RWPE1 (cell line): ENCODE results near the gene TAS2R20.

Experiments used
- CTCF ChIA-PET: fragments of 350-600 bp; sonication (Branson Sonifier 250); formaldehyde crosslinking; extraction: SDS; loops from one replicate; lab custom pipeline; 2021; lab: Yijun Ruan, JAX
- POLR2A ChIA-PET: fragments of 400-600 bp; formaldehyde crosslinking; extraction: SDS; loops from one replicate; lab custom pipeline; 2020; ENCODE audit warnings: antibody characterized with exemption; ENCODE audit not compliant: low non-redundant PET; lab: Yijun Ruan, JAX
- DNase-seq: peaks from one replicate; pipeline ENCODE4 v3.0.0; 2012; ENCODE audit warnings: low spot score
- H3K27ac ChIP-seq: fragments of 450-650 bp; 2 replicates; pipeline ENCODE4 v1.5.1; 2017
- CTCF ChIP-seq: fragments of 450-650 bp; conservative IDR thresholded peaks from 2 replicates; pipeline ENCODE4 v1.5.1; 2017; ENCODE audit warnings: low read depth, mild to moderate bottlenecking

Gene TAS2R20

GRCh38 chr12:11023387-11023786 is 25.3 kb upstream of the TAS2R20 start:
- CTCF ChIA-PET = no interaction called here
- POLR2A ChIA-PET = no interaction called here

DNA sequence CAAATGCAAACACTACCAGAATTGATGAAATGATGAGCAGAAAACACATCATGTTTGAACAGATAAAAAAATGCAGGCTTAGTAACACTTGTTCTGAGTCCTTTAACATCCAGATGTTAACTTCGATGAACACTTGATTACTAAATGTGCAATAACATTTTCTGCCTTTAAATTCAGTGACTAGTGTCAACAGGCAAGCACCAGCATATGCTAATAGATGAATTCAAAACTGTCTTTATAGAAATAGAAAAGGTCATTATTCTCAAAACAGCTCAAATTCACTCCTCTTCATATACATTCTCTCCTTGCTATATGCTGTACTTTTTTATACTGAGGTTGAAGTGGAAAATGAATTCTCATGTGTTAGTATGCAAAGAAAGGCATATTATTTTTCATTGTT is 24.4 kb upstream of the TAS2R20 start, which contains the start of gene TAS2R19:
Gene TAS2R19, minus strand, starts transcription at position 101 of the 400 bp plus-strand sequence. Its CDS starts 49 bp downstream, at position 52.
- POLR2A ChIA-PET = no interaction called here
- no peak for TF ChIP-seq CTCF
- no peak within 1 kb of the TSS for H3K27ac ChIP-seq
- DNase-seq = no peak
- CTCF ChIA-PET = no interaction called here

More at GRCh38 chr12:11023387-11023786, 25.3 kb upstream of the TAS2R20 start:
- H3K27ac ChIP-seq = no peak overlapping the region
- DNase-seq = no peak
- no peak for TF ChIP-seq CTCF

DNA sequence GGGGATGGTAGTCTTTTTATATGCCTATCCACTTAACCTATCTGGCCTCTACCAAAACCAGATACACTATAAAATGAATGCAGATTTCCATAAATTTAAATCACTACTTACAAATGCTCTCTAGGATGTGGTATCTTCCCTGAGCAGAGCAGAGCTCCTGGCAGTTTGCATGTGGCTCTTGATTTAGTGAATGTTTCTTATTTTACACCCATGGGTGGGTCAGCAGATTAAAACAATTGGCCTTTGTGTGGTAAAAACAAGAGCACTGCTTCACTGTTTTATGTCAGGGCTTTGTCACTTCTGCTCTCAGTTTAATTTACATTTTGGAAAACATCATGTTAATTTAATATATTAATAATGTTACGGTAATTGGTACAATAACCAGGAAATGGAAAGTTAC is 18.8 kb upstream of the TAS2R20 start:
- no peak for TF ChIP-seq CTCF
- ChIA-PET CTCF (no interaction called here), POLR2A (no interaction called here)
- H3K27ac ChIP-seq = no peak overlapping the region
- no peak for DNase-seq

GRCh38 chr12:11015775-11016430 is 17.8 kb upstream of the TAS2R20 start:
- TF ChIP-seq CTCF = no peak
- POLR2A ChIA-PET = no interaction called here
- no peak overlapping the region for H3K27ac ChIP-seq
- CTCF ChIA-PET = interaction anchor here (0.6 kb wide), 1 partner anchor 130 kb away, joined by 3 read pairs; no protein-coding TSS in a partner anchor
- no peak for DNase-seq

DNA sequence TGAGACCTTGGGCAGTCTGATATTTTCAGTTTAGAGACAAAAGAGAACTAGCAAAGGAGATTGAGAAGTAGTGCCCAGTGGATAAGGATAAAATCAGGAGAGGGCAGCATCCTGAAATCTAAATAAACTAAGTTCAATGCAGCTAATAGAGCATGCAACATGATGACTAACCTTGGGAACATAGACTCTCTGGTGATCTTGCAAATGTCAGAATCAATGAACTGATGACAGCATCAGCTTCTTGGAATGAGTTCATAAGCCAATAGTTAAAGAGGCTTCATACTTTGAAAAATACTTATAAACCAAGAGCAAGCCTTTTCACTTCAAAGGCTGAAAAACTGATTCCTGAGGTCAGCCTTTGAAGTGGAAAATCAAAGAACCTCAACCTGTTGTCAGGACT is 16.1 kb upstream of the TAS2R20 start:
- no peak overlapping the region for H3K27ac ChIP-seq
- TF ChIP-seq CTCF = no peak
- ChIA-PET CTCF (no interaction called here), POLR2A (no interaction called here)
- no peak for DNase-seq

DNA sequence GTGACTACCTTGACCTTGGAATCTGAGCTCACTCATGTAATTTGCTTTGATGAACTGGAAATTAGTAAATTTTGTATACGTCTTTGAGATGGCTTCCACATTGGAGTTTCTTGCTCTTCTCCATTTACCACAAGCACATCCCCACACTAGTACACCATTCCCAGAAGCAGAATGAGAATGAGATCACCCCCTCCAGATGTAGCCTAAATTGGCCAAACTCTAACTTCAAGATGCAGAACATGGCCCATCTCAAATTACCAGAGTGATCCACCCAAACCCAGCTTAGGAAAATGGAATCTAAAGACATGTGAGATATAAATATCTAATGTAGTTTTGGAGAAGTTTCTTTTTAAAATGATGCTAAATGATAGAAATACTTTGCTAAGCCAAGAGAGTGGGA is 9.5 kb upstream of the TAS2R20 start:
- DNase-seq = no peak
- no peak for TF ChIP-seq CTCF
- ChIA-PET POLR2A (no interaction called here), CTCF (no interaction called here)
- no peak overlapping the region for H3K27ac ChIP-seq
